ENCODE measurements around the gene PRKAB1.
"Not testable (repeated sequence)": the region's sequence is repeated elsewhere in the genome, so short reads cannot be mapped to it uniquely, and the experiment has no call there.

DNA sequence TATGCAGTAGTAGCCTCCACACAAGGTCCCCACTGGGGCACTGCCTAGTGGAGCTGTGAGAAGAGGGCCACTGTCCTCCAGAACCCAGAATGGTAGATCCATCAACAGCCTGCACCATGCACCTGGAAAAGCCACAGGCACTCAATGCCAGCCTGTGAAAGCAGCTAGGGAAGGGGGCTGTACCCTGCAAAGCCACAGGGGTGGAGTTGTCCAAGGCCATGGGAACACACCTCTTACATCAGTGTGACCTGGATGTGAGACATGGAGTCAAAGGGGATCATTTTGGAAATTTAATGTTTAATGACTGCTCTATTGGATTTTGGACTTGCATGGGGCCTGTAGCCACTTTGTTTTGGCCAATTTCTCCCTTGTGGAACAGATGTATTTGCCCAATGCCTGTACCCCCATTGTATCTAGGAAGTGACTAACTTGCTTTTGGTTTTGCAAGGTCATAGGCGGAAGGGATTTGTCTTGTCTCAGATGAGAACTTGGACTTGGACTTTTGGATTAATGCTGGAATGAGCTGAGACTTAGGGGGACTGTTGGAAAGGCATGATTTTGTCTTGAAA is 49.5 kb upstream of the PRKAB1 start:
- TF ChIP-seq POLR2A, POLR2AphosphoS5 (IDR thresholded peaks at IDR 0.05): not testable (repeated sequence)
- TF ChIP-seq, protein P1, sequence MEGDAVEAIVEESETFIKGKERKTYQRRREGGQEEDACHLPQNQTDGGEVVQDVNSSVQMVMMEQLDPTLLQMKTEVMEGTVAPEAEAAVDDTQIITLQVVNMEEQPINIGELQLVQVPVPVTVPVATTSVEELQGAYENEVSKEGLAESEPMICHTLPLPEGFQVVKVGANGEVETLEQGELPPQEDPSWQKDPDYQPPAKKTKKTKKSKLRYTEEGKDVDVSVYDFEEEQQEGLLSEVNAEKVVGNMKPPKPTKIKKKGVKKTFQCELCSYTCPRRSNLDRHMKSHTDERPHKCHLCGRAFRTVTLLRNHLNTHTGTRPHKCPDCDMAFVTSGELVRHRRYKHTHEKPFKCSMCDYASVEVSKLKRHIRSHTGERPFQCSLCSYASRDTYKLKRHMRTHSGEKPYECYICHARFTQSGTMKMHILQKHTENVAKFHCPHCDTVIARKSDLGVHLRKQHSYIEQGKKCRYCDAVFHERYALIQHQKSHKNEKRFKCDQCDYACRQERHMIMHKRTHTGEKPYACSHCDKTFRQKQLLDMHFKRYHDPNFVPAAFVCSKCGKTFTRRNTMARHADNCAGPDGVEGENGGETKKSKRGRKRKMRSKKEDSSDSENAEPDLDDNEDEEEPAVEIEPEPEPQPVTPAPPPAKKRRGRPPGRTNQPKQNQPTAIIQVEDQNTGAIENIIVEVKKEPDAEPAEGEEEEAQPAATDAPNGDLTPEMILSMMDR (IDR thresholded peaks at IDR 0.05), result not testable (repeated sequence)

Measured in gastroesophageal sphincter (tissue), 3 donors.